GM12875 (cell line): ENCODE data around the gene PSMG3.

Experiments
- H3K4me3 ChIP-seq: one replicate; pipeline ENCODE4 v1.5.1; 2011; ENCODE audit warnings: low read depth, low read length, control low read depth
- TF ChIP-seq, protein P1 (sequence below): IDR thresholded peaks from 2 replicates; pipeline ENCODE4 v1.5.1; 2011; ENCODE audit warnings: low read depth, mild to moderate bottlenecking, control low read depth, inconsistent platforms, low read length, moderate library complexity, borderline replicate concordance; ENCODE audit not compliant: insufficient read depth

Gene PSMG3

GRCh38 chr7:1563981-1564602, 5.7 kb downstream of the PSMG3 start:
- TF ChIP-seq, protein P1, sequence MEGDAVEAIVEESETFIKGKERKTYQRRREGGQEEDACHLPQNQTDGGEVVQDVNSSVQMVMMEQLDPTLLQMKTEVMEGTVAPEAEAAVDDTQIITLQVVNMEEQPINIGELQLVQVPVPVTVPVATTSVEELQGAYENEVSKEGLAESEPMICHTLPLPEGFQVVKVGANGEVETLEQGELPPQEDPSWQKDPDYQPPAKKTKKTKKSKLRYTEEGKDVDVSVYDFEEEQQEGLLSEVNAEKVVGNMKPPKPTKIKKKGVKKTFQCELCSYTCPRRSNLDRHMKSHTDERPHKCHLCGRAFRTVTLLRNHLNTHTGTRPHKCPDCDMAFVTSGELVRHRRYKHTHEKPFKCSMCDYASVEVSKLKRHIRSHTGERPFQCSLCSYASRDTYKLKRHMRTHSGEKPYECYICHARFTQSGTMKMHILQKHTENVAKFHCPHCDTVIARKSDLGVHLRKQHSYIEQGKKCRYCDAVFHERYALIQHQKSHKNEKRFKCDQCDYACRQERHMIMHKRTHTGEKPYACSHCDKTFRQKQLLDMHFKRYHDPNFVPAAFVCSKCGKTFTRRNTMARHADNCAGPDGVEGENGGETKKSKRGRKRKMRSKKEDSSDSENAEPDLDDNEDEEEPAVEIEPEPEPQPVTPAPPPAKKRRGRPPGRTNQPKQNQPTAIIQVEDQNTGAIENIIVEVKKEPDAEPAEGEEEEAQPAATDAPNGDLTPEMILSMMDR: no peak
- H3K4me3 ChIP-seq: no peak overlapping the region

- TF ChIP-seq, protein P1: no peak
- H3K4me3 ChIP-seq: no peak overlapping the region
Observed at GRCh38 chr7:1562597-1563051, 7.2 kb downstream of the PSMG3 start.

- TF ChIP-seq, protein P1: no peak
Observed at GRCh38 chr7:1562116-1562515, 7.7 kb downstream of the PSMG3 start.

GRCh38 chr7:1561036-1561940, 8.5 kb downstream of the PSMG3 start:
- TF ChIP-seq, protein P1: no peak
- no peak overlapping the region for H3K4me3 ChIP-seq

More at GRCh38 chr7:1562116-1562515, 7.7 kb downstream of the PSMG3 start:
- no peak overlapping the region for H3K4me3 ChIP-seq

DNA sequence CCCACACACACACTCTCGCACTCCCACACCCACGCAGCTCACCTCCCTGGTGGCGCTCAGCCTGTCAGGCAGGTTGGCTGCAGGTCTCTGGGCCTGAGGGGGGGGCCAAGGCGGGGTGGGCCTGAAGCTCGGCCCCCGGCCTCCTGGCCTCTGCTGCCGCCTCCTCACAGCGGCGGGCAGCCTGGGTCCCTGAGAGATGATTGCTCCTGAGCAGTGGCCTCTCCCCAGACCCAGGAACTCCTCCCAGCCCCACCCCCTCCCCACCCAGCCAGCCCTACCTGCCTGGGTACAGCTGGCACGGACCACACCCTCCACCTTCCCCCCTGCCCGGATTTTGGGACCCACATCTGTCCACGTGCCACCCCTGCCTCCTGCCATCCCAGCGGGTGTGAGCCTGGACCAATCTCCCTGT, 9.2 kb downstream of the PSMG3 start:
- TF ChIP-seq, protein P1: no peak
- no peak overlapping the region for H3K4me3 ChIP-seq

GRCh38 chr7:1559626-1560590, 9.9 kb downstream of the PSMG3 start:
- TF ChIP-seq, protein P1: no peak
- H3K4me3 ChIP-seq: no peak overlapping the region
